CD14-positive monocyte (primary cell): Measurements from ENCODE around the gene FXYD4. TPM values are rescaled to one million over a fixed set of nuclear protein-coding genes. Genes with fewer than 3 reads are reported as not detected.

Experiments
- DNase-seq, 3 donors: peaks; one replicate each; pipeline ENCODE4 v3.0.0-alpha.2; 2011 to 2022
- H2AFZ ChIP-seq: 2 replicates; pipeline ENCODE4 v1.6.0; 2012; ENCODE audit warnings: mild to moderate bottlenecking, low read depth, low read length, inconsistent platforms; ENCODE audit not compliant: insufficient read depth, poor library complexity, severe bottlenecking
- H3K27ac ChIP-seq, 2 donors: 1 replicate in 1 of 2; 2 replicates in 1 of 2; pipeline ENCODE4 v1.5.1; 2012 to 2013; ENCODE audit warnings: low read length in 2 of 2, control low read depth in 1 of 2, inconsistent platforms in 1 of 2, low read depth in 1 of 2, mild to moderate bottlenecking in 1 of 2
- H3K27me3 ChIP-seq, 2 donors: one replicate each; pipeline versions ENCODE4 v1.6.0 to v1.6.1; 2011 to 2013; ENCODE audit warnings: low read length in 2 of 2; ENCODE audit not compliant: control insufficient read depth in 2 of 2, insufficient read depth in 2 of 2
- H3K36me3 ChIP-seq, 2 donors: replicated peaks in 1 of 2; 1 replicate in 1 of 2; 2 replicates in 1 of 2; pipeline versions ENCODE4 v1.5.1 to v1.6.1; 2012 to 2013; ENCODE audit warnings: low read length in 2 of 2, control low read depth in 1 of 2, inconsistent platforms in 1 of 2, mild to moderate bottlenecking in 1 of 2; ENCODE audit not compliant: insufficient read depth in 2 of 2, control insufficient read depth in 1 of 2
- H3K4me1 ChIP-seq, 2 donors: 1 replicate in 1 of 2; 2 replicates in 1 of 2; pipeline versions ENCODE4 v1.5.1 to v1.6.1; 2012 to 2013; ENCODE audit warnings: low read length in 2 of 2, control low read depth in 1 of 2, inconsistent platforms in 1 of 2, mild to moderate bottlenecking in 1 of 2, moderate library complexity in 1 of 2; ENCODE audit not compliant: insufficient read depth in 2 of 2, control insufficient read depth in 1 of 2
- H3K4me2 ChIP-seq: replicated peaks from 2 replicates; pipeline ENCODE3; 2012; ENCODE audit warnings: low read length, moderate library complexity, mild to moderate bottlenecking; ENCODE audit not compliant: poor library complexity, severe bottlenecking; ENCODE audit errors: extremely low read depth
- H3K4me3 ChIP-seq, 3 experiments: fragments of 200-600 bp in 1 of 3; sonication (generic) in 1 of 3; replicated peaks in 1 of 3; 1 replicate in 2 of 3; 2 replicates in 1 of 3; pipeline ENCODE4 v1.5.1; 2011 to 2013; ENCODE audit warnings: low read length in 3 of 3, mild to moderate bottlenecking in 3 of 3, control low read depth in 2 of 3, low read depth in 2 of 3, inconsistent platforms in 1 of 3, moderate library complexity in 1 of 3
- H3K79me2 ChIP-seq: 2 replicates; pipeline ENCODE4 v1.6.0; 2012; ENCODE audit warnings: mild to moderate bottlenecking, control low read depth, inconsistent platforms, low read length, moderate library complexity; ENCODE audit not compliant: insufficient read depth
- H3K9ac ChIP-seq: 2 replicates; pipeline ENCODE4 v1.6.0; 2017; ENCODE audit warnings: low read length, mild to moderate bottlenecking; ENCODE audit not compliant: insufficient read depth, poor library complexity, severe bottlenecking
- H3K9me3 ChIP-seq, 2 donors: replicated peaks in 1 of 2; 1 replicate in 1 of 2; 2 replicates in 1 of 2; pipeline versions ENCODE4 v1.5.1 to v1.6.1; 2012 to 2013; ENCODE audit warnings: low read length in 2 of 2, control low read depth in 1 of 2; ENCODE audit not compliant: control insufficient read depth in 1 of 2, insufficient read depth in 1 of 2
- H4K20me1 ChIP-seq: 2 replicates; pipeline ENCODE4 v1.6.0; 2012; ENCODE audit warnings: mild to moderate bottlenecking, low read length, control low read depth, moderate library complexity; ENCODE audit not compliant: insufficient read depth
- H3K27ac Mint-ChIP-seq, 7 donors: one replicate each; pipeline ENCODE4 v1.8.0; 2020; ENCODE audit warnings: mild to moderate bottlenecking in 7 of 7, mixed read lengths in 7 of 7, moderate library complexity in 6 of 7, inconsistent platforms in 2 of 7
- H3K27me3 Mint-ChIP-seq, 3 donors: one replicate each; pipeline ENCODE4 v1.8.0; 2021 to 2022; ENCODE audit warnings: low read depth in 3 of 3, mild to moderate bottlenecking in 3 of 3, mixed read lengths in 3 of 3, moderate library complexity in 3 of 3, inconsistent platforms in 1 of 3
- H3K36me3 Mint-ChIP-seq, 2 donors: one replicate each; pipeline ENCODE4 v1.8.0; 2020; ENCODE audit warnings: mixed read lengths in 2 of 2, inconsistent platforms in 1 of 2, mild to moderate bottlenecking in 1 of 2
- H3K4me1 Mint-ChIP-seq: one replicate; pipeline ENCODE4 v1.8.0; 2020; ENCODE audit warnings: mild to moderate bottlenecking, mixed read lengths
- H3K4me3 Mint-ChIP-seq, 2 donors: one replicate each; pipeline ENCODE4 v1.8.0; 2020; ENCODE audit warnings: mild to moderate bottlenecking in 2 of 2, mixed read lengths in 2 of 2, moderate library complexity in 1 of 2
- H3K9me3 Mint-ChIP-seq, 7 donors: one replicate each; pipeline ENCODE4 v1.8.0; 2020 to 2022; ENCODE audit warnings: mixed read lengths in 7 of 7, mild to moderate bottlenecking in 6 of 7, moderate library complexity in 6 of 7, inconsistent platforms in 2 of 7
- CTCF ChIP-seq: fragments of 200-600 bp; IDR thresholded peaks from one replicate; pipeline ENCODE4 v1.8.0; 2022; ENCODE audit warnings: antibody characterized with exemption, mild to moderate bottlenecking
- WGBS: methylation state at CpG from one replicate; pipeline ENCODE4 v1.1.5; 2013; ENCODE audit warnings: missing lambda C conversion rate; ENCODE audit not compliant: insufficient coverage; 5-methylcytosine and 5-hydroxymethylcytosine counted together
- intact Hi-C, 2 donors: fragments of 100-400 bp; cut with micrococcal nuclease; formaldehyde crosslinking; loops; one replicate each; pipeline versions ENCODE4 v1.15.0 to v1.15.1; 2023
- polyA plus RNA-seq, 3 donors: library from polyadenylated mRNA; depleted of rRNA in 1 of 3; unstranded in 2 of 3; stranded (reverse) in 1 of 3; fragments of 300-500 nt in 2 of 3; fragments of >200 nt in 1 of 3; fragmentation: Illumina TruSeq in 2 of 3; gene quantifications; 1 replicate in 2 of 3; 2 replicates in 1 of 3; pipeline ENCODE4 v1.2.3, GENCODE V29; 2012 to 2021

FXYD4 gene
- polyA plus RNA-seq, 3 donors: 0.16 TPM; not detected in 2

DNA sequence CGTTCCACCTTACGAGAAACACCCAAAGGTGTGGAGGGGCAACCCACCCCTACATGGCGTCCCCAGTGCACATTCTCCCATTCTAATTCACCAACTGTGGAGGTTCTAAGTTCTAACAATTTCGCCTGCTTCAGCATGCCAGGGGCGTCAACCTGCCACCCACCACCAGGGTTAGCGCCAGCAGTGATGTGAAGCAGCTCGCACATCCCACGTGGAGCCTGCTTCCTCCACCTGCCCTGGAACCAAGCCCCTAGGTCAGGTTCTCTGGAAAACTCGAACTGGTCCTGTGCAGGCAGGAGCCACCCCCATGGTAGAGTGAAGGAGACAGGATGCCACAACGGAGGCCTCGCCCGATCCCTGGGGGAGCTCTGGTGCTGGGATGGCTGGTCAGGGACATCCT is 33.3 kb upstream of the FXYD4 start:
- Histone ChIP-seq H3K27ac (no peak overlapping the region), H3K4me2 (no peak overlapping the region), H4K20me1 (no peaks in the 10 kb centered on the region), H3K27me3 (no peaks in the 10 kb centered on the region), H3K9me3 (no peaks in the 10 kb centered on the region), H3K36me3 (no peaks in the 10 kb centered on the region), H3K79me2 (no peaks in the 10 kb centered on the region), H2AFZ (no peak overlapping the region), H3K4me1 (peaks cover 6 to 23% of the 10 kb centered on the region in 2 donors), H3K4me3 (no peak overlapping the region), H3K9ac (no peak overlapping the region)
- H3K4me1 Mint-ChIP-seq: peaks cover 33% of the 10 kb centered on the region
- peaks cover 0 to 1% (median 0%) of the 10 kb centered on the region in 7 donors for H3K9me3 Mint-ChIP-seq
- H3K27ac Mint-ChIP-seq: no peak overlapping the region
- no peaks in the 10 kb centered on the region for H3K36me3 Mint-ChIP-seq
- 89% methylated on average over 8 of the region's 12 CpGs for WGBS
- H3K27me3 Mint-ChIP-seq: peaks cover 2 to 13% (median 5%) of the 10 kb centered on the region in 3 donors
- TF ChIP-seq CTCF: no peak
- H3K4me3 Mint-ChIP-seq: no peak overlapping the region
- intact Hi-C loops: no loop called here
- no peak for DNase-seq

DNA sequence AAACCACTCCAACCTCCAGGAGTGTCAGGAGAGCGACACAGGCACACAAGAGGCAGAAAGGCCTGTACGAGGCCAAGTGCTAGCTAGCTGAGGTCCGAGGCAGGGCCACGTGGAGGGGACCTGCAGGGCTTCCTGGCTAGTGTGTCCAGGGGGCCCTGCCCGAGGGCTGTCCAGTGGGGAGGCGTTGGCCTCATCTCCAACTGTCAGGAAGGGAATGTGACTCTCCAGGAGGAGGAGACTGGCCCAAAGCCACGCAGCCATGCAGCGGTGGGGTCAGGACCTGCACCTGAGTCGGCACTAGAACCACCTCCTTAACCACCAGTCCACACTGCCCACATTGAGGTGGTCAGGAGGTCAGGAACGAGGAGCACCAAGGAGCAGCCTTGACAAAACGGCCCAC is 32.3 kb upstream of the FXYD4 start:
- Mint-ChIP-seq H3K36me3 (no peaks in the 10 kb centered on the region), H3K27ac (no peak overlapping the region), H3K9me3 (peaks cover 0 to 1% (median 0%) of the 10 kb centered on the region in 7 donors), H3K27me3 (peaks cover 2 to 13% (median 6%) of the 10 kb centered on the region in 3 donors), H3K4me1 (peaks cover 27% of the 10 kb centered on the region), H3K4me3 (peak overlapping the region in 1 of 2 donors; percentile 55)
- Histone ChIP-seq H3K9me3 (no peaks in the 10 kb centered on the region), H3K79me2 (no peaks in the 10 kb centered on the region), H3K4me2 (no peak overlapping the region), H3K9ac (no peak overlapping the region), H3K4me3 (no peak overlapping the region), H3K4me1 (peaks cover 5 to 20% of the 10 kb centered on the region in 2 donors), H4K20me1 (no peaks in the 10 kb centered on the region), H3K36me3 (no peaks in the 10 kb centered on the region), H3K27me3 (no peaks in the 10 kb centered on the region), H3K27ac (no peak overlapping the region), H2AFZ (peak overlapping the region; percentile 14)
- DNase-seq: no peak
- intact Hi-C loops: no loop called here
- no peak for TF ChIP-seq CTCF
- 81% methylated on average over 8 of the region's 11 CpGs for WGBS
